Amygdala (tissue), 56 donors: ENCODE measurements around the gene DCST1.
A peak's percentile ranks its signal among the peaks of the same experiment; 100 is the strongest.

Experiments used
- DNase-seq, 56 donors: peaks; one replicate each; lab custom pipeline; 2025; lab: John Stamatoyannopoulos, UW

DCST1 gene

DNA sequence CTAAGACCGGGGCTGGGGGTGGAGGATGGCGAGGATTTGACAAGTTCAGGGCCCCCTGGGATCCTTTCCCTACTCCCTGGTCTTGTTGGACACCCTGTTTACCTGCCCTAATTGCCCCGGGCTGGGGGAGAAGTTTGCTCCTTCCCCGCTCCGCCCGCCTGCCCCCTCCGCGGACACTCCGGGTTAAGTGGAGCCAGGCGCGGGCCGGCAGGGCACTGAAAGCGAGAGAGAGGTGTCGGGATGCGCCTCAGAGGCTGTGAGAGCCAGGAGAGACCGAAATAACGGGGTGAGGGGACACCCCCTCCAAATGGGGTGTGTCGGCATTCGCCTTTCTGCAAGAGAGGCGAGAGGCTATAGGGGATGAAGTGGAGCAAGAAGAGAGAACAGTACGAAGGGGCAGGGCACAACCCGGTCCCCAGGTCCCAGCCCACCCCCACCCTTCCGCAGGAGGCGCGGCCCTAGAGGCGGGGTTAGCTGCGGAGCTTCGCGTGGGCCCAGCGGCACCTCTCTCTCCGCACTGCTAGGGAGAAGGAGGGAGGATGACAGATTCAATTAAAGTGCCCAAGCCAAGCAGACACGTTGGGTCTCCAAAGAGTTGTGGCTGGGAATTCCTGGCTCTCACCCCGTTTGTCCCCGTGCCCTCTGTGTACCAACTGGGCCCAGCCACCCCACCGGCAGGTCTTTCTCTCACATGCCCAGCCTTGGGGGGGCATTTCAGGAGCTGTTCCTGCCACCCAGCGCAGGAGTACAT, 48.9 kb downstream of the DCST1 start:
- DNase-seq, result peak in 1 of 56 donors; percentile 33

GRCh38 chr1:155083052-155083541, 49.5 kb downstream of the DCST1 start:
- DNase-seq, result no peak

DNA sequence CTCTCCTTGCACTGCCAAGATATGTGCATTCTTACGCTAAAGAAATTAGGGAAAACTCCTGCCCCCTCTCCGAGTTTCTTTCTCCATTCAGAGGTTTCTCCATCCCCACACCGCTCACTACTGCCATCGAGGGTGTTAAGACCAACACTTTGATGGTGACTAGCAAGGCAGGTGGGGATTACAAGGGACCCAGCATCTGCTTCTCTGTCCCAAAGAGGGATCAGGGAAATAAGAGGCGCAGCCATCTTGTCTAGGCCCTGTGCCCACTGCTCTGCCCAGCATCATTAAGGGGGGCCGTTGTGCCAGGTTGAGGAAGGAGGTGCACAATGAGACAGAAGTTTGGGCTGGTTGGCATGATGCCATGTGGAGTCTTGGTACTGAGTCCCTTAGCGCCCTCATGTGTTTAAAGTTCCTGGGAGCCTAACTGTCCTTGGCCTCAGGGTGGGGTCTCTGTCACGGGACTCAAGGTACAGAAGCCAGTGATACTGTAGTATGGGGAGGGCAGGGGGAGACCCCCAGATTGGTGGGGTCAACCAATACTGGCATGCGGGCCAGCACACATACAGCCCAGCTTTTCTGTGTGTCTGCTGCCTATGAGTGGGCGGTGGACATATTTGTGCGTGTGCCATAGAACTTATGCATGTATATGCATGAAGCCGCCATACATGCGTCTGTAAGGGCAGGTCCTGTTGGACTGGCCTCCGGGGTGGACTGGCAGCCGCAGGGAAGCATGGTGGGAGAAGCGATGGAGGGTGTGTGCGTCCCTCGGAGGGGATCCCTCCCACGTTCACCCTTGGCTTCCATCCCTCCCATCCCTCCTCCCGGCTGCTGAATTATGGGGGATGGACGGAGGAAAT, 50.5 kb downstream of the DCST1 start:
- peak in 19 of 56 donors; percentile 14 to 73 (median 39) for DNase-seq

- peak; percentile 76 to 98 (median 91) for DNase-seq
Observed at GRCh38 chr1:155084722-155085503, 51.3 kb downstream of the DCST1 start.

DNA sequence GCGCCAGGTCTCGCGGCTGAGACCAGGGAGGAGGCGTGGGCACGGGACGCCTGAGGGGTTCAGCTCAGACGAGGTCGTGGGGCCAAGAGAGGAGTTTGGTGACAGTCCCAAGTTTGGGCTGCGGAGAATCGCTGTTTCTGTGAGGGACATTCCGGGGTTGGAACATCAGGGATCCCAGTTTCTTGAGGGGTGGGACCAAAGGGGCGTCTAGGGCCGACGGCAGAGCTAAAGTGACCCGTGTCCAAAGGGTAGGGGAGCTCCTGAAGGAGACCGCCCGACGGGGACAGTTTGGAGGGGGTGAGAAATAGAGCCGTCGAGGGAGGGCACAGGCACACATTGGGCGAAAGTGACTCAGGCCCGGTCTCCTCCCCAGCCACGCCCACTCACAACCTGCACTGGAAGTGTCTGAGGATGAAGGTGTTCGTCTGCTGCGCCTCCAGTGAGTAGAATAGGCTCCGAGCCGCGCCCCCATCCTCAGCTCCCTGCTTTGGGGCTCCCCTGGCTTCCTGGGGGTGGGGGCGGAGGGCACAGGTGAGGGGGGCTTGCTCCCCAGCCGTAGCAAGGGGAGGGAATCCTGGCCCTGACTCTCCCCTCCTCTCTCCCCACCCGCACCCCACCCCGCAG, 52.0 kb downstream of the DCST1 start:
- peak in 8 of 56 donors; percentile 26 to 57 (median 47) for DNase-seq

- peak in 31 of 56 donors; percentile 22 to 79 (median 40) for DNase-seq
Observed at GRCh38 chr1:155086128-155086741, 52.6 kb downstream of the DCST1 start.

DNA sequence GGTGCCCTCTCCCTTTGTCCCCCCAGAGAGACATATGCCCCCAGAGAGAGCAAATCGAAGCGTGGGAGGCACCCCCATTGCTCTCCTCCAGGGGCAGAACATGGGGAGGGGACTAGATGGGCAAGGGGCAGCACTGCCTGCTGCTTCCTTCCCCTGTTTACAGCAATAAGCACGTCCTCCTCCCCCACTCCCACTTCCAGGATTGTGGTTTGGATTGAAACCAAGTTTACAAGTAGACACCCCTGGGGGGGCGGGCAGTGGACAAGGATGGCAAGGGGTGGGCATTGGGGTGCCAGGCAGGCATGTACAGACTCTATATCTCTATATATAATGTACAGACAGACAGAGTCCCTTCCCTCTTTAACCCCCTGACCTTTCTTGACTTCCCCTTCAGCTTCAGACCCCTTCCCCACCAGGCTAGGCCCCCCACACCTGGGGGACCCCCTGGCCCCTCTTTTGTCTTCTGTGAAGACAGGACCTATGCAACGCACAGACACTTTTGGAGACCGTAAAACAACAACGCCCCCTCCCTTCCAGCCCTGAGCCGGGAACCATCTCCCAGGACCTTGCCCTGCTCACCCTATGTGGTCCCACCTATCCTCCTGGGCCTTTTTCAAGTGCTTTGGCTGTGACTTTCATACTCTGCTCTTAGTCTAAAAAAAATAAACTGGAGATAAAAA, 53.4 kb downstream of the DCST1 start:
- DNase-seq, result no peak

DNA sequence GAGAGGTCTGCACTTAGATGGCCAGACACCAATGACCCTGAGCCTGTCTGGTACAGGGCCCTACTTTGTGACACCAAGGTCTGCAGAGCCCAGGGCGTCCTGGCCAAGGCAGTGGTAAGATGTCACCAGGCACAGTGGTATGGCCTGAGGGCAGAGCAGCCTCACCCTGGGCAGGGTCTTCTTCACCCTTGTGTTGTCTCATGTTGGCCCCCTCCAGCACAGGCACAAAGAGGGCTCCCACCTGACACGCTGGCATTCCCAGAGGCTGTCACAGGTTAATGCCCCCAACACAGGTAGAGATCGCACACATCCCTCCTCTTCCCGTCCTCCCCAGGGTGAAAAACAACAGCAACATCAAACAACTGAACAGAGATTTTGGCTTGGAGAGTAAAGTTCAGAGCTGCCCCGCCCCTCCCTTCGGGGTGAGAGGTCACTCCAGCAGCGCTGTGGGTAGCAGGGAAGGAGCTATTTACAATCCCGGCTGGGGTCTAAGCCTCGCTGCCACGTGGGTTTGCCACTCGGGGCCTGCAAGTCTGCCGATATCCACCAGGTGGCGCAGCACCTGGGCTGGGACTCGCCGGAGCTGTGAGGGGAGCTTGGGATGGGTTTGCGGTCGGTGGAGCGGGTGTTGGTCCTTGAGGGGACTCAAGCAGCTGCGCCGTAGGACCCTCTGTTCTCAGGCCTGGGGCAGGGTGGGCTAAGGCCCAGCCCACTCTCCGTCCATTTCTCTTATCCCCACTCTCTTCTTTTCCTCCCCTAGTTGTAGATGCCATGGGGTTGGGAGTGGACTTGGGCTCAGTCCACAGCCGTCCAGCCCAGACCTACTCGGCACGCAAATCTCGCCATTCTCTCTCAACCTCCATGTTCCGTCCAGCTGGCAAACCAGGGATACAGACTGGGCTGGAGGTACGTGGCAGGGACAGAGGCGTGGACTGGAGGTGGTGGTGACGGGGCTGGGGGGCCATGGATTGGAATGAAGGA, 57.7 kb downstream of the DCST1 start:
- peak in 50 of 56 donors; percentile 18 to 83 (median 54) for DNase-seq

GRCh38 chr1:155092131-155092530, 58.5 kb downstream of the DCST1 start:
- DNase-seq, result no peak

DNA sequence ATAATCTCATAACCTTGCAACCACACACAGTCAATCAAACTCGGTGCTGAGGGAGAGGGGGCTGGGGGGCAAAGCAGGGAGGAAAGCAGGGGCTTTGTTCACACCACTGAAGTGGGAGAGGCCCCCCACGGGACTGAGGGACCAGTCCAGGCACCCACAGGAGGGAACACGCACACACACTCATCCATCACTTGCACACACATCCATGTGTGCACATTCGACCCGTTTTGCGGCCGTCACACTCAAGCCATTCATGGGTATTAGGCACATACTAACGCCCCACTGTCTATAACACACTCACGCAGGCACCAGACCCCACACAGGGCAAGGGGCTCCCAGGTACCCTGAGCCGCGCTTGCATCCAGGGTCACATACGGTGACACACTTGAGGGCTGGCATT, 59.0 kb downstream of the DCST1 start:
- no peak for DNase-seq

DNA sequence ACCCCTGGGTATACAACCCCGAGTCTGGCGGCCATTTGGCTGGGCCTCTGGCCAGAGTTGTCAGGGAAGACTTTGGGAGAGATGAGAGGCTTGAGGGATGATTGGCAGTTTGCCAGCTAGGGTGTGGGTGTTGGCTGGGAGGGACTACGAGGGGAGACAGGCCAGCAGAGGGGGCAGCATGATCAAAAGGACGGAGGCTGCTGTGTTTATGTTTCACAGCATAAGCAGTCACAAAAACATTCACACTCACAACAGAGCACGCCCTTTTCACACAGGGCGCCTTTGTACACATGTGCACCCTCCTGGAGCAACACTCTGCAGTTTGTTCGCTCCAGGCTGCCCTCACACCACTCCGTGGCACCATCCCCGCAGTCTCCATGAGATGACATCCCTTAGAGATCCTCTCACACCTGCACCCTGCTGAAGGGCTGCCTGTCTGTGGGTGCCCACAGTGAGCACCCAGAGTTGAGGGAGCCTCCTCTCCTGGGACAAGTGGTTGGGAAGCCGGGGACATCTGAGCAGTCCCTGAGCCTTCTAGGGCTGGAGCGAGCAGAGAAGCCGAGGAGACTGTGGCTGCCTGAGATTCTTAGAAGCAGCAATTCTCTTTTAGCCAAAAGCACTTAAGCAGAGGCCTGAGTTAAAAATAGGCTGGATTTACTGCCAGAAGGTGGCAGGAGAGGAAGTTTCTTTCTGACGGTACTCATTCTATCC, 60.4 kb downstream of the DCST1 start:
- DNase-seq, result peak in 37 of 56 donors; percentile 21 to 91 (median 59)

DNA sequence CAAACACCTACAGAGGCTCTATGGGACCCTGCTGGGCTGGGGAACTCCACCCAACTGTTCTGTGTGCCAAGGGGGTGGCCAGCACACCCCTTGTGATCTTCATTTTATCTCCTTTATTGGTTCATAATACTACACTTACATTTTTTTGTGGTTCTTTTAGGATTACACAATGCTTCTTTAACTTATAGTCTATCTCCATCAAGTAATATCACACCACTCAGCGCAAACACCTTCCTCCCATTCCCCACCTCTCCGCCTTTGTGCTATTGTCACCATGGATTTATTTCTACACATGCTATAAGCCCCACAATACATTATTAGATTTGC, 61.0 kb downstream of the DCST1 start:
- no peak for DNase-seq

- no peak for DNase-seq
Observed at GRCh38 chr1:155099331-155099730, 65.7 kb downstream of the DCST1 start.
